ENCODE data around the gene AK4.

DNA sequence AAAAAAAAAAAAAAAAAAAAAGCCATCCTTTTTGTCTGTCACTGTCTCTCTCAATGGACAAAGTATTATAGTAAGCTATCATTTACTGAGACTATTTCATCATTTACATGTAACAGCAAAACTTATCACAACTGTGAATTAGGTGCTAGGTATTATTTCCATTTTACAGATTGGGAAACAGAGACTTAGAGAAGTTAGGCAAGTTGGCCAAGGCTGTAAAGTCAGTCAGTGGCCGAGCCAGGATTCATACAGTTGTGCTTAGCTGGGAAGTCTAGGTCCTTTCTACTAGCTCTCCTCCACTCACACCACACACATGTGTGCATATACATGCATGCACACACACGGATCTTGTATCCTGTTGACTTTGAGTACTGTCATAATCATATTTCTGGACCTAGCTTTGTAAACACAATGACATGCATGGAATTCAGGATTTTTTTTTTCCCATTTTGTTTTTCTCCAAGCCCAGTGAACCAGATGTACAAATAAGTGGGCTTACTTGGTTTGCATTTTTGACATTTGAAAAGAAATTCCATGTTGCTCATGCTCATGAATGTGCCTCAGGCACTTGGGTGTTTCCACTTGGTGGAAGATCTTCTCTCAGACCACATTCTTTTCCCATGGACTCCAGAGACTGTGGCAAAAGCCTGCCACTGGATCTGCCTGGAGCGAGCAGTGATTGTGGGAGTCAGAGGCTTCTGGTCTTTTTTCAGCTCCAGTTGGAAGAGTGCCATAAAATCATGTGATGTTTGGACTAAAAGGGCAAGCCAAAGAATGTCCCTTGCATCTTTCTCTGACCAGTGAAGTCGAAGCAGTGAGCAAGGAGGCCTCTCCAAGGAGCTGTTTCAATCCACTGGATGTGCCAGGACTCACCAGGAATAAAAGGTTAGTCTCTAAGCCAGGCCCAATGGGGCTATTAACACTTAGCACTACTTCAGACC lies 99.7 kb downstream of the AK4 start:
- TF ChIP-seq, protein P1, sequence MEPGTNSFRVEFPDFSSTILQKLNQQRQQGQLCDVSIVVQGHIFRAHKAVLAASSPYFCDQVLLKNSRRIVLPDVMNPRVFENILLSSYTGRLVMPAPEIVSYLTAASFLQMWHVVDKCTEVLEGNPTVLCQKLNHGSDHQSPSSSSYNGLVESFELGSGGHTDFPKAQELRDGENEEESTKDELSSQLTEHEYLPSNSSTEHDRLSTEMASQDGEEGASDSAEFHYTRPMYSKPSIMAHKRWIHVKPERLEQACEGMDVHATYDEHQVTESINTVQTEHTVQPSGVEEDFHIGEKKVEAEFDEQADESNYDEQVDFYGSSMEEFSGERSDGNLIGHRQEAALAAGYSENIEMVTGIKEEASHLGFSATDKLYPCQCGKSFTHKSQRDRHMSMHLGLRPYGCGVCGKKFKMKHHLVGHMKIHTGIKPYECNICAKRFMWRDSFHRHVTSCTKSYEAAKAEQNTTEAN (CRISPR knock-in tag; IDR thresholded peaks at IDR 0.05): no peak
- TF ChIP-seq, protein P2, sequence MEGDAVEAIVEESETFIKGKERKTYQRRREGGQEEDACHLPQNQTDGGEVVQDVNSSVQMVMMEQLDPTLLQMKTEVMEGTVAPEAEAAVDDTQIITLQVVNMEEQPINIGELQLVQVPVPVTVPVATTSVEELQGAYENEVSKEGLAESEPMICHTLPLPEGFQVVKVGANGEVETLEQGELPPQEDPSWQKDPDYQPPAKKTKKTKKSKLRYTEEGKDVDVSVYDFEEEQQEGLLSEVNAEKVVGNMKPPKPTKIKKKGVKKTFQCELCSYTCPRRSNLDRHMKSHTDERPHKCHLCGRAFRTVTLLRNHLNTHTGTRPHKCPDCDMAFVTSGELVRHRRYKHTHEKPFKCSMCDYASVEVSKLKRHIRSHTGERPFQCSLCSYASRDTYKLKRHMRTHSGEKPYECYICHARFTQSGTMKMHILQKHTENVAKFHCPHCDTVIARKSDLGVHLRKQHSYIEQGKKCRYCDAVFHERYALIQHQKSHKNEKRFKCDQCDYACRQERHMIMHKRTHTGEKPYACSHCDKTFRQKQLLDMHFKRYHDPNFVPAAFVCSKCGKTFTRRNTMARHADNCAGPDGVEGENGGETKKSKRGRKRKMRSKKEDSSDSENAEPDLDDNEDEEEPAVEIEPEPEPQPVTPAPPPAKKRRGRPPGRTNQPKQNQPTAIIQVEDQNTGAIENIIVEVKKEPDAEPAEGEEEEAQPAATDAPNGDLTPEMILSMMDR (IDR thresholded peaks at IDR 0.05): no peak
- TF ChIP-seq FOXJ3 (CRISPR knock-in tag; IDR thresholded peaks at IDR 0.05; ENCODE audit: borderline replicate concordance) (no peak), ETV6 (CRISPR knock-in tag; IDR thresholded peaks at IDR 0.05) (no peak), ZNF138 (CRISPR knock-in tag; conservative IDR thresholded peaks at IDR 0.05) (no peak), NFE2L1 (CRISPR knock-in tag; IDR thresholded peaks at IDR 0.05) (no peak), KAT7 (CRISPR knock-in tag; IDR thresholded peaks at IDR 0.05; ENCODE audit: borderline replicate concordance) (no peak), NR2C2 (CRISPR knock-in tag; IDR thresholded peaks at IDR 0.05) (no peak), NR3C1 (CRISPR knock-in tag; conservative IDR thresholded peaks at IDR 0.05; ENCODE audit: low read depth) (no peak), JUN (CRISPR knock-in tag; IDR thresholded peaks at IDR 0.05) (no peak), ELF4 (CRISPR knock-in tag; IDR thresholded peaks at IDR 0.05; ENCODE audit: low read depth) (no peak)
